OCI-LY1 (cell line): Measurements from ENCODE around the gene WWOX.

Source experiments
- CTCF ChIP-seq: fragments of 200-600 bp; sonication (generic), shearing (Covaris generic); IDR thresholded peaks from 2 replicates; pipeline ENCODE4 v1.5.1; 2017; ENCODE audit warnings: mild to moderate bottlenecking, antibody characterized with exemption, low read length, moderate library complexity, mixed read lengths
- EZH2 ChIP-seq: fragments of 200-600 bp; sonication (generic), shearing (Covaris generic); IDR thresholded peaks from 2 replicates; pipeline ENCODE4 v1.8.0; 2017; ENCODE audit warnings: borderline replicate concordance, mixed run types, mild to moderate bottlenecking, antibody characterized with exemption, low read length, moderate library complexity, mixed read lengths

GRCh38 chr16:78804058-78804735 lies 704.7 kb downstream of the WWOX start:
- TF ChIP-seq CTCF (no peak), EZH2 (no peak)
